ENCODE measurements around the gene PDZRN3.

PDZRN3 gene

DNA sequence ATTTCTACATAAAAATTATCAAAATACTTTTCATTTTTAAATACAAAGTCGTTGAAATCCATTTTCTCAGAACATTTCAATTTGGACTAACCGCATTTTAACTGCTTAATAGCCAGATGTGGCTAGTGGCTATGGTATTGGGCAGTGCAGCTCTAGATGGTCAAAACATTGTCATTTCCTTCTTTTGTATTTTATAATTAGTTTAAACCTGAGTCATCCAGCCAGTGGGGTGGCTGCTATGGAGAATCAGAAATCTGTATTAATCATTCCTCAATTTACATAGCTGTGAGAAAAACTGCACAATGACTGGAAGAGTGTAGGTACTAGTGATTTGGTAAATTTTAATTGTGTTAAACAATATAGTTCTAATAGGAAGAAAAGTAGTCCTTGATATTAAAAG, 245.3 kb downstream of the PDZRN3 start:
- no peak for DNase-seq

GRCh38 chr3:73378207-73378606, 246.5 kb downstream of the PDZRN3 start:
- DNase-seq: no peak

DNA sequence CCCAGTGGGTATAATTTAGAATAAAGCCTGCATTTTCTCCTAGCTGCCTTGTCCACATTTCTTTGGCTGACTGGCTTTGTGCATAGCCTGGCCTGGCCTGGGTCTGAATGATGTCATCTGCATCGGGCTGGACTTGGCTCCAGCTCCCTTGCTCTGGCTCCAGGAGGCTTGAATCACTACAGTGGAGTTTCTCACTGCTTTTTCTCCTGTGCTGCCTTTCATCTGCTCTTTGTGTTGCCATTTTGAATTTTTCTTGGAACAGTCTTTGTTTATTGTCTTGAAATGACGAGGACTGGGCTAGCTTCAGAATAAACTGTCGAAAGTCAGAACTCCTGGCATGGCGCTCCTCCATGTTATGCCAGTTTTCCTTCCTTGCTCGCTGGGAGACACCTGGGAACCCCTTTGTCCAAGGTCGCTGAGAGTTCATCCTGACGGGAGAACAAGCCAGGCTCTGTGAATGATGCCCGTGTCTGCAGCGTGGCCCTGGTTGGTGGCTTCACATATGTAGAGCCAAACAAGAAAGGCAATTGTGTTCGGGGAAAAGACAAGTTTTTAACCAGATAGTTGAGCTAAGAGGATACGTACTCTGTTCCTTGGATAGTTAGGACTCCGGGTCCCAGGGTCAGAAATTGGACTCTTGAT, 258.9 kb downstream of the PDZRN3 start:
- DNase-seq: no peak

- no peak for DNase-seq
These were observed 260.2 kb downstream of the PDZRN3 start for GRCh38 chr3:73364517-73364916.

DNA sequence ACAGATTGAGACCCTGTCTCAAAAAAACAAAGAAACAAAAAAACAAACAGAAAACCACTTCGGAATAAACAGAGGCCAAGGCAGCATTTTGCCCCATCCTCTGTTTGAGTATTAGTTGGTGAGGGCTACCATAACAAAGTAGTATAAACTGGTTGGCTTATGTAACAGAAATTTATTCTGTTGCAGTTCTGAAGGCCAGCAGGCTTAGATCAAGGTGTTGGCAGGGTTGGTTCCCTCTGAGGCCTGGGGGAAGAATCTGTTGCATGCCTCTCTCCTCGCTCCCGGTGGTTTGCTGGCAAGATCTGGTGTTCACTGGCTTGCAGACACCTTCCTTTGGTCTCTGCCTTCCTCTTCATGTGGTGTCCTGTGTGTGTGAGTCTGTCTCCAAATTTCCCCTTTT, 261.6 kb downstream of the PDZRN3 start:
- DNase-seq: no peak

GRCh38 chr3:73361591-73361990, 263.1 kb downstream of the PDZRN3 start:
- no peak for DNase-seq

DNA sequence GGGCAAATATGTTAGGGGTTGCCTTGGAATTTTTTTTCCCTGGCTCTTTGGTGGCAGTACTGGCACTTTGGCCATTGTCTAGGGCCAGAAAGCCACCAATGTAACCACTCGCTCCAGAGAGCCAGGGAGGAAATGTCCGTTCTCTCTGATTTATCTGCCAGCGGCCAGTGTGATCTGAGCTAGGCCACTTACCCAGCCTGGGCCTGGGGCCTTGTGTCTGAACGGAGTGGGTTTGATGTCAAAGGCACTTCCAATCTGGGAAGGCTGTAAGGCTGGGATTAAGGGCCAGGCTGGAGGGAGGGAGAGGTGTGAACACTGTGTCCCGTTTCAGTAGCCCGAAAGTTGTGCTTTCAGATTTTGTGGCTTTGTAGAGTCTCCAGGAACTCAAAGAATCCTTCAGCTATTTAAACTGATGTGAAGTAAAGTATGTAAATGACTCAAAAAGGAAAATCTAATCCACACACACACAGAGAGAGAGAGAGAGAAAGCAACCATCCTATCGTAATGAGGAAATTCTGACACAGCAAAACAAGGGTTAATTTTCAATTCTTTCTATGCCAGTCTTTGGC, 271.0 kb downstream of the PDZRN3 start:
- DNase-seq: no peak

DNA sequence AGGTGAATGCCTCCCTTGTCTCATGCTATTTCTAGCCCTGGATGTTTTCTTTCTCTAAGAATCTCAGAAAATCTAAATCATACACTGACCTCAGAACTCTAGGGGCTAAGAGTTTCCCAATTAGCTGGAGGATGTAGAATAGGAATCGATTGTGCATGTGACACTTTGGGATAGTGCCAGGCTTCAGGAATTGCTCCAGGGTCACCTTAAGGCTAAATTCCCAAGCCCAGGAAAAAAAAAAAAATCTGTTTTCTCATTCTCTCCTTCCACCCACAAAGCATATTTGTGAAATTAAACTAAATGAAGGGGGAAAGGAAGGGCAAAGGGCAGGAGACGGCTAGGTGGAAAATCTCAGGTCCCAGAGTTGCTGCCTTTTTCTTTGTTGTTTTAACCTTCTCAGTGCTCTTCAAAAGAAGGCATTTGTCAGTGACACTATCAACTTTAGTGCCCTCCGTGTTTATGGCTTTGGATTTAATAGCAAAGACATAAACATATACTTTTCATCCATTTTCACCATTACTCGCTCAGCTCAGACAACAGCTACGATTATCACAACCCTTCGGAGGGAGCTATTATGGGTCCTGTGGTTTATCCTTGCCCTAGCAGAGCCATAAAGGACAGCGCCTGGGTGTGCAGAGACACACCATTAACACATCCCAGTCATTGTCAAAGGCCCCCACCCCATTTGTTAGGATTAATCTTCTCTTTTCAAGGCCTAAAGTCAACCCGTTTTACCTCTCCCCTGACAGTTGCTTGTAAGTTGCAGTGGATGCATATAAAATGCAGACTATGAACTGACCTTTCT, 271.7 kb downstream of the PDZRN3 start:
- no peak for DNase-seq

DNA sequence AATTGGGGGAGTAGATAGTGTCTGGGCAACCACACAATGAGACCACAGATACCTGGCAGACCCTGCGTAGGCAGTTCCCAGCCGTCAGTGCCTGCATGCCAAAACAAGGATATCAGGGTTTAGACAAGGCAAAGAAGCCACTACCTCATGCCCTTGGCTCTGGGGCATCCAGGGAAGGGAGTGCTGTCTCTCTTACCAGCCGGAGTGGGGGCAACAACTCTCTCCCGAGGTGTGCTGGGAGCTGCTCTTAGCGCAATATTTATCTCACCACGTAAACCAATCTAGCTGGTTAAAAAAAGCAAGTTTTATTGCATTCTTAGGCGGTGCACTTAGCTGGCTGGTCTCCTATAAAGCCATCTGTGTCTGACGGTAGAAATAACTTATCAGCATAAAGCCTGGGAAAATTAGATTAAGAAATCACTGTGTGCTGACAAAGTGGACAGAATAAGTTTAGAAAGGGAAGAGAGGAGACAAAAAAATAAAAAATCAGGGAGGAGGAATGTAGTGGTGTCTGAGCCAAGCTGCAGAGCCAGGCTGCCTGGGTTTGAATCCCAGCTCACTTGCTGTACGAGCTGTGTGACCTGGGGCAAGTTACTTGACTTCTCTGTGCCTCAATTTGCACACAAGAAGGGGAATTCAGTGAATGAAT, 273.2 kb downstream of the PDZRN3 start:
- DNase-seq: no peak

- DNase-seq: no peak
These were observed 273.7 kb downstream of the PDZRN3 start for GRCh38 chr3:73350996-73351395.

GRCh38 chr3:73349657-73350056, 275.1 kb downstream of the PDZRN3 start:
- no peak for DNase-seq

DNA sequence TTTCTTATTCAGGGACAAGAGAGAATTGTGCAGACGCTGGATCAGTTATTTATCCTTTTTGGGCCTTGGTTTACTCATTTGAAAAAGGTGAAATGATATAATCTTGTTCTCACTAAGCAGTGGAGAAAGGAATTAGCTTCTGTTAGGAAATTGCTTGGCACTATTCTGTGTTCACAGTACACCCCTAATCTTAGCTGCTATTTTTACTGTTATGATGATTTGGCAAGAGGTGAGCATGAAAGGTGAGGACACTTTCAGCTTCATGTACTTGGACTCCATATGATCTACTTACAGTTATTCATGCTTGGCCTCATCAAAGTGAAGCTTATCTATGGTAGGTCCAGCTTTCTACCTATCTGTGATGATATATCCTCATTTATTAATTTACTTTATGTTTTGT, 282.7 kb downstream of the PDZRN3 start:
- no peak for DNase-seq

GRCh38 chr3:73341272-73341935, 283.3 kb downstream of the PDZRN3 start:
- no peak for DNase-seq

GRCh38 chr3:73332558-73332957, 292.2 kb downstream of the PDZRN3 start:
- no peak for DNase-seq

All from CD4-positive, alpha-beta T cell treated with Interleukin-17A for 1 hour (primary cell).